HepG2 (cell line): ENCODE data around the gene ARHGDIA. TPM values are rescaled to one million over a fixed set of nuclear protein-coding genes. Genes with fewer than 3 reads are reported as not detected.

ENCODE experiments used
- AGO2 ChIP-seq: fragments of 200-400 bp; formaldehyde crosslinking; optimal IDR thresholded peaks from 2 replicates; pipeline ENCODE3; 2017; ENCODE audit warnings: mild to moderate bottlenecking, low read depth, low read length, moderate library complexity
- BHLHE40 ChIP-seq: IDR thresholded peaks from 2 replicates; pipeline ENCODE4 v1.6.1; 2011; ENCODE audit warnings: low read length, improper control_type of control experiment
- CHD4 ChIP-seq: fragments of 200-600 bp; sonication (generic); IDR thresholded peaks from 2 replicates; pipeline ENCODE4 v1.7.0; 2017; ENCODE audit warnings: mild to moderate bottlenecking, low read length, borderline replicate concordance
- HNF4G ChIP-seq, 2 experiments: sonication (generic) in 1 of 2; formaldehyde crosslinking in 1 of 2; IDR thresholded peaks; 2 replicates each; pipeline versions ENCODE4 v1.4.0 to v1.6.1; 2011 to 2020; ENCODE audit warnings: borderline replicate concordance in 2 of 2, low read depth in 2 of 2, mild to moderate bottlenecking in 2 of 2, low read length in 1 of 2, missing genetic modification reagents in 1 of 2, moderate library complexity in 1 of 2
- ISL2 ChIP-seq: sonication (generic); formaldehyde crosslinking; IDR thresholded peaks from 2 replicates; pipeline ENCODE4 v1.5.0; 2020; ENCODE audit warnings: missing genetic modification reagents
- MNT ChIP-seq: fragments of 450-650 bp; IDR thresholded peaks from 2 replicates; pipeline ENCODE4 v1.6.1; 2016
- ZNF296 ChIP-seq: sonication (generic); formaldehyde crosslinking; conservative IDR thresholded peaks from 2 replicates; pipeline ENCODE4 v1.5.0; 2020; ENCODE audit warnings: mild to moderate bottlenecking, missing genetic modification reagents
- ZNF614 ChIP-seq: IDR thresholded peaks from 2 replicates; pipeline ENCODE4 v1.6.1; 2018; ENCODE audit warnings: missing biosample characterization, missing genetic modification reagents, inconsistent platforms, borderline replicate concordance
- polyA plus RNA-seq, 8 experiments: library from polyadenylated mRNA; depleted of rRNA in 3 of 8; stranded (reverse) in 7 of 8; unstranded in 1 of 8; fragments of >200 nt; fragmentation: Illumina TruSeq in 4 of 8; extraction: Trizol in 4 of 8; gene quantifications; 2 replicates each; pipeline versions ENCODE4 v1.2.1 to v1.2.3, GENCODE V29; 2011 to 2016; ENCODE audit warnings: low read depth in 4 of 8, missing spikeins in 1 of 8, mixed read lengths in 1 of 8; ENCODE audit not compliant: insufficient read depth in 1 of 8
- total RNA-seq, 5 experiments: library from RNA; depleted of rRNA; stranded (reverse); fragments of >200 nt; fragmentation: Illumina TruSeq; extraction: Trizol; gene quantifications; 2 replicates each; pipeline ENCODE4 v1.2.3, GENCODE V29; 2016; ENCODE audit warnings: low read depth in 1 of 5
- TF ChIP-seq, protein P1 (sequence below): sonication (generic); formaldehyde crosslinking; IDR thresholded peaks from 2 replicates; pipeline ENCODE4 v1.4.0; 2020; ENCODE audit warnings: low read depth, missing genetic modification reagents
- TF ChIP-seq, protein P2 (sequence below): sonication (generic); formaldehyde crosslinking; IDR thresholded peaks from 2 replicates; pipeline ENCODE4 v1.8.1; 2022; ENCODE audit warnings: mild to moderate bottlenecking, missing genetic modification reagents
- TF ChIP-seq, protein P3 (sequence below), 2 experiments: IDR thresholded peaks; 2 replicates each; pipeline ENCODE4 v1.6.1; 2011 to 2012; ENCODE audit warnings: low read length in 2 of 2, borderline replicate concordance in 1 of 2, low read depth in 1 of 2, mild to moderate bottlenecking in 1 of 2, moderate library complexity in 1 of 2
- TF ChIP-seq, protein P4 (sequence below): sonication (generic); formaldehyde crosslinking; IDR thresholded peaks from 2 replicates; pipeline ENCODE4 v1.5.1; 2020; ENCODE audit warnings: mild to moderate bottlenecking, missing genetic modification reagents, moderate library complexity

The ARHGDIA gene
- total and polyA plus RNA-seq, 2 of the 13 experiments (the other 11 are each of a cell fraction or from before 2014, with no cell fraction given) = 40.0 to 64.0 TPM

- TF ChIP-seq, protein P1, sequence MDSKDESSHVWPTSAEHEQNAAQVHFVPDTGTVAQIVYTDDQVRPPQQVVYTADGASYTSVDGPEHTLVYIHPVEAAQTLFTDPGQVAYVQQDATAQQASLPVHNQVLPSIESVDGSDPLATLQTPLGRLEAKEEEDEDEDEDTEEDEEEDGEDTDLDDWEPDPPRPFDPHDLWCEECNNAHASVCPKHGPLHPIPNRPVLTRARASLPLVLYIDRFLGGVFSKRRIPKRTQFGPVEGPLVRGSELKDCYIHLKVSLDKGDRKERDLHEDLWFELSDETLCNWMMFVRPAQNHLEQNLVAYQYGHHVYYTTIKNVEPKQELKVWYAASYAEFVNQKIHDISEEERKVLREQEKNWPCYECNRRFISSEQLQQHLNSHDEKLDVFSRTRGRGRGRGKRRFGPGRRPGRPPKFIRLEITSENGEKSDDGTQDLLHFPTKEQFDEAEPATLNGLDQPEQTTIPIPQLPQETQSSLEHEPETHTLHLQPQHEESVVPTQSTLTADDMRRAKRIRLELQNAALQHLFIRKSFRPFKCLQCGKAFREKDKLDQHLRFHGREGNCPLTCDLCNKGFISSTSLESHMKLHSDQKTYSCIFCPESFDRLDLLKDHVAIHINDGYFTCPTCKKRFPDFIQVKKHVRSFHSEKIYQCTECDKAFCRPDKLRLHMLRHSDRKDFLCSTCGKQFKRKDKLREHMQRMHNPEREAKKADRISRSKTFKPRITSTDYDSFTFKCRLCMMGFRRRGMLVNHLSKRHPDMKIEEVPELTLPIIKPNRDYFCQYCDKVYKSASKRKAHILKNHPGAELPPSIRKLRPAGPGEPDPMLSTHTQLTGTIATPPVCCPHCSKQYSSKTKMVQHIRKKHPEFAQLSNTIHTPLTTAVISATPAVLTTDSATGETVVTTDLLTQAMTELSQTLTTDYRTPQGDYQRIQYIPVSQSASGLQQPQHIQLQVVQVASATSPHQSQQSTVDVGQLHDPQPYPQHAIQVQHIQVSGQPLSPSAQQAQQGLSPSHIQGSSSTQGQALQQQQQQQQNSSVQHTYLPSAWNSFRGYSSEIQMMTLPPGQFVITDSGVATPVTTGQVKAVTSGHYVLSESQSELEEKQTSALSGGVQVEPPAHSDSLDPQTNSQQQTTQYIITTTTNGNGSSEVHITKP = no peak
- TF ChIP-seq, protein P2, sequence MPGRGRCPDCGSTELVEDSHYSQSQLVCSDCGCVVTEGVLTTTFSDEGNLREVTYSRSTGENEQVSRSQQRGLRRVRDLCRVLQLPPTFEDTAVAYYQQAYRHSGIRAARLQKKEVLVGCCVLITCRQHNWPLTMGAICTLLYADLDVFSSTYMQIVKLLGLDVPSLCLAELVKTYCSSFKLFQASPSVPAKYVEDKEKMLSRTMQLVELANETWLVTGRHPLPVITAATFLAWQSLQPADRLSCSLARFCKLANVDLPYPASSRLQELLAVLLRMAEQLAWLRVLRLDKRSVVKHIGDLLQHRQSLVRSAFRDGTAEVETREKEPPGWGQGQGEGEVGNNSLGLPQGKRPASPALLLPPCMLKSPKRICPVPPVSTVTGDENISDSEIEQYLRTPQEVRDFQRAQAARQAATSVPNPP (CRISPR knock-in tag) = no peak
- TF ChIP-seq HNF4G (IDR thresholded peaks at IDR 0.05; ENCODE audit: borderline replicate concordance, low read depth, low read length) (no peak), HNF4G (CRISPR knock-in tag; IDR thresholded peaks at IDR 0.05; ENCODE audit: borderline replicate concordance, low read depth) (no peak), BHLHE40 (no peak), ISL2 (no peak), AGO2 (peak; percentile 31), MNT (0 out of 2 replicates have a peak, but pooled peaks have one; percentile 7), CHD4 (no peak), ZNF296 (0 out of 2 replicates have a peak, but pooled peaks have one; percentile 44), ZNF614 (CRISPR knock-in tag) (no peak)
- TF ChIP-seq, protein P3, sequence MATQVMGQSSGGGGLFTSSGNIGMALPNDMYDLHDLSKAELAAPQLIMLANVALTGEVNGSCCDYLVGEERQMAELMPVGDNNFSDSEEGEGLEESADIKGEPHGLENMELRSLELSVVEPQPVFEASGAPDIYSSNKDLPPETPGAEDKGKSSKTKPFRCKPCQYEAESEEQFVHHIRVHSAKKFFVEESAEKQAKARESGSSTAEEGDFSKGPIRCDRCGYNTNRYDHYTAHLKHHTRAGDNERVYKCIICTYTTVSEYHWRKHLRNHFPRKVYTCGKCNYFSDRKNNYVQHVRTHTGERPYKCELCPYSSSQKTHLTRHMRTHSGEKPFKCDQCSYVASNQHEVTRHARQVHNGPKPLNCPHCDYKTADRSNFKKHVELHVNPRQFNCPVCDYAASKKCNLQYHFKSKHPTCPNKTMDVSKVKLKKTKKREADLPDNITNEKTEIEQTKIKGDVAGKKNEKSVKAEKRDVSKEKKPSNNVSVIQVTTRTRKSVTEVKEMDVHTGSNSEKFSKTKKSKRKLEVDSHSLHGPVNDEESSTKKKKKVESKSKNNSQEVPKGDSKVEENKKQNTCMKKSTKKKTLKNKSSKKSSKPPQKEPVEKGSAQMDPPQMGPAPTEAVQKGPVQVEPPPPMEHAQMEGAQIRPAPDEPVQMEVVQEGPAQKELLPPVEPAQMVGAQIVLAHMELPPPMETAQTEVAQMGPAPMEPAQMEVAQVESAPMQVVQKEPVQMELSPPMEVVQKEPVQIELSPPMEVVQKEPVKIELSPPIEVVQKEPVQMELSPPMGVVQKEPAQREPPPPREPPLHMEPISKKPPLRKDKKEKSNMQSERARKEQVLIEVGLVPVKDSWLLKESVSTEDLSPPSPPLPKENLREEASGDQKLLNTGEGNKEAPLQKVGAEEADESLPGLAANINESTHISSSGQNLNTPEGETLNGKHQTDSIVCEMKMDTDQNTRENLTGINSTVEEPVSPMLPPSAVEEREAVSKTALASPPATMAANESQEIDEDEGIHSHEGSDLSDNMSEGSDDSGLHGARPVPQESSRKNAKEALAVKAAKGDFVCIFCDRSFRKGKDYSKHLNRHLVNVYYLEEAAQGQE (IDR thresholded peaks at IDR 0.05; ENCODE audit: borderline replicate concordance in 1 of 2, low read depth in 1 of 2, low read length in 2 of 2) = no peak
- TF ChIP-seq, protein P4, sequence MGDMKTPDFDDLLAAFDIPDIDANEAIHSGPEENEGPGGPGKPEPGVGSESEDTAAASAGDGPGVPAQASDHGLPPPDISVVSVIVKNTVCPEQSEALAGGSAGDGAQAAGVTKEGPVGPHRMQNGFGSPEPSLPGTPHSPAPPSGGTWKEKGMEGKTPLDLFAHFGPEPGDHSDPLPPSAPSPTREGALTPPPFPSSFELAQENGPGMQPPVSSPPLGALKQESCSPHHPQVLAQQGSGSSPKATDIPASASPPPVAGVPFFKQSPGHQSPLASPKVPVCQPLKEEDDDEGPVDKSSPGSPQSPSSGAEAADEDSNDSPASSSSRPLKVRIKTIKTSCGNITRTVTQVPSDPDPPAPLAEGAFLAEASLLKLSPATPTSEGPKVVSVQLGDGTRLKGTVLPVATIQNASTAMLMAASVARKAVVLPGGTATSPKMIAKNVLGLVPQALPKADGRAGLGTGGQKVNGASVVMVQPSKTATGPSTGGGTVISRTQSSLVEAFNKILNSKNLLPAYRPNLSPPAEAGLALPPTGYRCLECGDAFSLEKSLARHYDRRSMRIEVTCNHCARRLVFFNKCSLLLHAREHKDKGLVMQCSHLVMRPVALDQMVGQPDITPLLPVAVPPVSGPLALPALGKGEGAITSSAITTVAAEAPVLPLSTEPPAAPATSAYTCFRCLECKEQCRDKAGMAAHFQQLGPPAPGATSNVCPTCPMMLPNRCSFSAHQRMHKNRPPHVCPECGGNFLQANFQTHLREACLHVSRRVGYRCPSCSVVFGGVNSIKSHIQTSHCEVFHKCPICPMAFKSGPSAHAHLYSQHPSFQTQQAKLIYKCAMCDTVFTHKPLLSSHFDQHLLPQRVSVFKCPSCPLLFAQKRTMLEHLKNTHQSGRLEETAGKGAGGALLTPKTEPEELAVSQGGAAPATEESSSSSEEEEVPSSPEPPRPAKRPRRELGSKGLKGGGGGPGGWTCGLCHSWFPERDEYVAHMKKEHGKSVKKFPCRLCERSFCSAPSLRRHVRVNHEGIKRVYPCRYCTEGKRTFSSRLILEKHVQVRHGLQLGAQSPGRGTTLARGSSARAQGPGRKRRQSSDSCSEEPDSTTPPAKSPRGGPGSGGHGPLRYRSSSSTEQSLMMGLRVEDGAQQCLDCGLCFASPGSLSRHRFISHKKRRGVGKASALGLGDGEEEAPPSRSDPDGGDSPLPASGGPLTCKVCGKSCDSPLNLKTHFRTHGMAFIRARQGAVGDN (CRISPR knock-in tag) = peak; percentile 20
These were observed 45.2 kb downstream of the ARHGDIA start (continued) for GRCh38 chr17:81825841-81826466.
